HFFc6 (cell line): ENCODE data around the gene DSC2. TPM values are rescaled to one million over a fixed set of nuclear protein-coding genes. Genes with fewer than 3 reads are reported as not detected.

Experiments
- DNase-seq: peaks from one replicate; pipeline ENCODE4 v3.0.0-alpha.2; 2018
- H3K27ac Mint-ChIP-seq: 2 replicates; pipeline ENCODE4 v1.8.0; 2020; ENCODE audit warnings: mild to moderate bottlenecking, mixed read lengths
- H3K27me3 Mint-ChIP-seq: 2 replicates; pipeline ENCODE4 v1.8.0; 2021; ENCODE audit warnings: mild to moderate bottlenecking, moderate library complexity, mixed read lengths; ENCODE audit not compliant: insufficient read depth
- H3K36me3 Mint-ChIP-seq: 2 replicates; pipeline ENCODE4 v1.8.0; 2021; ENCODE audit warnings: low read depth, mixed read lengths
- H3K4me1 Mint-ChIP-seq: 2 replicates; pipeline ENCODE4 v1.8.0; 2020; ENCODE audit warnings: low read depth, mixed read lengths
- H3K4me3 Mint-ChIP-seq: 2 replicates; pipeline ENCODE4 v1.8.0; 2020; ENCODE audit warnings: mild to moderate bottlenecking, moderate library complexity, mixed read lengths
- H3K9me3 Mint-ChIP-seq: 2 replicates; pipeline ENCODE4 v1.8.0; 2020; ENCODE audit warnings: mild to moderate bottlenecking, mixed read lengths
- total RNA-seq, 6 experiments: library from RNA; stranded (reverse); fragmentation: NEBNext Ultra II Directional; extraction: Animal tissue kit (Norgen Biotek cat#: 25700); gene quantifications; 2 replicates in 1 of 6; 3 replicates in 5 of 6; pipeline ENCODE4 v1.2.3, GENCODE V29; 2021
- TF ChIP-seq, protein P1 (sequence below): fragments of 200-600 bp; sonication (generic); IDR thresholded peaks from 2 replicates; pipeline ENCODE4 v1.5.0; 2021; ENCODE audit warnings: antibody characterized with exemption, mild to moderate bottlenecking

The DSC2 gene
- total RNA-seq, 6 experiments from 2014 or later: not detected

DNA sequence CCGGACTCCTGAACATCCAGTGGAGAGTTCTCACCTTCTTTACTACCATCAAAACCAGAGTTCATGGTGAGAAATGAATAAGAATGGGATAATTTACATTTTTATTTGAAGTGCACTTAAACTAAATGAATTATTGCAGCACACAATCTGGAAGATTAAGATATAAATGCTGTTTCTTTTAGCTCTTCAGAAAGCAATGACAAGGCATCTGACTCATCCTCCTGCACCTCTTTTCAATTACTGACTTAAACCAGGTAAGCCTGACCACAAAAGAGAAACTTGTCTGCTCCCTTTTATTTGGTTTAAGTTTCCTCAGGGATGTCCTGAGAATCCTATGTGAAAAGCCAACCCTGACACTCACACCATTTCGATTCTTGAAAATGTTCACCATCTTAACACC lies 720 bp upstream of the DSC2 start:
- peaks cover 46% of the 10 kb centered on the region for H3K9me3 Mint-ChIP-seq
- H3K27me3 Mint-ChIP-seq: no peaks in the 10 kb centered on the region; the same call in 1 of the 2 replicates
- no peak overlapping the region for H3K27ac Mint-ChIP-seq
- H3K4me3 Mint-ChIP-seq: no peak overlapping the region
- no peaks in the 10 kb centered on the region for H3K36me3 Mint-ChIP-seq
- TF ChIP-seq, protein P1, sequence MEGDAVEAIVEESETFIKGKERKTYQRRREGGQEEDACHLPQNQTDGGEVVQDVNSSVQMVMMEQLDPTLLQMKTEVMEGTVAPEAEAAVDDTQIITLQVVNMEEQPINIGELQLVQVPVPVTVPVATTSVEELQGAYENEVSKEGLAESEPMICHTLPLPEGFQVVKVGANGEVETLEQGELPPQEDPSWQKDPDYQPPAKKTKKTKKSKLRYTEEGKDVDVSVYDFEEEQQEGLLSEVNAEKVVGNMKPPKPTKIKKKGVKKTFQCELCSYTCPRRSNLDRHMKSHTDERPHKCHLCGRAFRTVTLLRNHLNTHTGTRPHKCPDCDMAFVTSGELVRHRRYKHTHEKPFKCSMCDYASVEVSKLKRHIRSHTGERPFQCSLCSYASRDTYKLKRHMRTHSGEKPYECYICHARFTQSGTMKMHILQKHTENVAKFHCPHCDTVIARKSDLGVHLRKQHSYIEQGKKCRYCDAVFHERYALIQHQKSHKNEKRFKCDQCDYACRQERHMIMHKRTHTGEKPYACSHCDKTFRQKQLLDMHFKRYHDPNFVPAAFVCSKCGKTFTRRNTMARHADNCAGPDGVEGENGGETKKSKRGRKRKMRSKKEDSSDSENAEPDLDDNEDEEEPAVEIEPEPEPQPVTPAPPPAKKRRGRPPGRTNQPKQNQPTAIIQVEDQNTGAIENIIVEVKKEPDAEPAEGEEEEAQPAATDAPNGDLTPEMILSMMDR: no peak
- H3K4me1 Mint-ChIP-seq: no peaks in the 10 kb centered on the region
- DNase-seq: no peak

DNA sequence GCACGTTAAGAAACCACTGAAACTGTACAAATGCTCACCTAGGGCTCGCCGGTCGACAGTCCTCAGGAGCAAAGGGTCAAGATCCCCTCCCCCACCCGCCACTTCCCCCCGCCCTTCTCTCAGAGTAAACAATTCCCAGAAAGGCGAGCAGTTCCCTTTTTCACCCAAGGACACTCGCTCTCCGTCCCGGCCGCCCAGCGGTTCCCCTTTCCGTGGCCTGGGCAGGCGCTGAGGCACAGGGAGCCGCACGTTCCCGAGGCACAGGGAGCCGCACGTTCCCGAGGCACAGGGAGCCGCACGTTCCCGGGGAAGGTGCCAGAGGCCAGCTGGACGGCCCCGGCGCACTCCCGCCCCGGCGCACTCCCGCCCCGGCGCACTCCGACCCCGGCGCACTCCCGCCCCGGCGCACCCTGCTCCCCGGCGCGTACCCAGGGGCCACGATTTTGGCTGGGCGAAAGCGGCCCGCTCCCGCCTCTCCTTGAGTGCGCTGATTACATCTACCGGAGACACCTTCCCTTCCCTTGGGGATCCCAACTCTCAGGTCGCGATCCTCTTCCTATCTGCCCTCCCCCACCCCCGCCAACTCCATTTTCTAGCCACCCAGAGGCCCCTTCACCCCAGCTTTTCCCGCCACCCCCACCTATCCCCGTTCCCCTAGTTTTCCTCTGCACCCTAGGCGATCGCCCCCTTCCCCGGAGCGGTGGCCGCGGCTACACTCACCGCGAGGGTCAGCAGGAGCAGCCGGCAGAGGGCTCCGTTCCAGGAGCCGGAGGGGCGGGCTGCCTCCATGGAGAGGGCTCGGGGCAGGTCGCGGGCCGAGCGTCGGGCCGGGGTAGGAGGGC lies 817 bp downstream of the DSC2 start:
- Mint-ChIP-seq H3K36me3 (no peaks in the 10 kb centered on the region), H3K27me3 (no peaks in the 10 kb centered on the region; the same call in 1 of the 2 replicates), H3K4me1 (no peaks in the 10 kb centered on the region), H3K27ac (no peak overlapping the region), H3K4me3 (no peak overlapping the region), H3K9me3 (peaks cover 41% of the 10 kb centered on the region)
- DNase-seq: no peak
- TF ChIP-seq, protein P1: no peak

DNA sequence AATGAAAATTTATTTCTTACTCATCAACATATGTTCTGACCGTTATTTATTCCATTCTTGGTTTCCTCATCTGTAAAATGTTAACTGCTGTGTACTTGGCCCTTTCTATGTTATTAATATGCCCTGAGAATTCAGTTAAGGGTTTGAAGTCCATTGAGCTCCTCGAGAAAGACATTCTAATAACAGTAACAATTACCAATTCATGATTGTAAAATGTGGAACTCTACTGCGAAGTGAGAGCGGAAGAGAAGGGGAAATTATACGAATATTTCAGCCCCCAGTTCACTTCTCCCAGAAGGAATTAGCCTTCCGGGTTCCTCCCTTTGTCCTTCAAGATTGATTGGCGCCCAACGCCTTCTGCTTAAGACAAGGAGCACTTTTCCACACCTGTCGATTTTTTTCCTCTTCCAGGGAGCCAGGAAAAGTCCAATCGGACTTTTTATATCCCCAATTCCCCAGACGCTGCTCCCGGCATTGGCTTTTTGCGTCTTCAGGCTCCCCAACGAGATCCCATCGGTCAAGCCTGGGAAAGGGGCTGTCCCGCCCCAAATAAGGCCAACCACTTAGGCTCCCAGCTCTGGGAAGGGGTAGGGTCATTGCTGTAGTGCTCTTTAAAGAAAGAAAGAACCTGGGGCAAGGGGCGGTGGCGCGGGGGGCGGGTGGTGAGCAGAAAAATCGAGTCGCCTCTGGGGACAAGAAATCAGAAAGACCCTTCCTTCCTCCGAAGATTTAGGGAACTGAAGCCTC lies 1.6 kb downstream of the DSC2 start:
- Mint-ChIP-seq H3K36me3 (no peaks in the 10 kb centered on the region), H3K4me1 (no peaks in the 10 kb centered on the region), H3K9me3 (peaks cover 43% of the 10 kb centered on the region), H3K27me3 (no peaks in the 10 kb centered on the region; the same call in none of the 2 replicates), H3K27ac (no peak overlapping the region), H3K4me3 (no peak overlapping the region)
- TF ChIP-seq, protein P1: no peak
- no peak for DNase-seq

DNA sequence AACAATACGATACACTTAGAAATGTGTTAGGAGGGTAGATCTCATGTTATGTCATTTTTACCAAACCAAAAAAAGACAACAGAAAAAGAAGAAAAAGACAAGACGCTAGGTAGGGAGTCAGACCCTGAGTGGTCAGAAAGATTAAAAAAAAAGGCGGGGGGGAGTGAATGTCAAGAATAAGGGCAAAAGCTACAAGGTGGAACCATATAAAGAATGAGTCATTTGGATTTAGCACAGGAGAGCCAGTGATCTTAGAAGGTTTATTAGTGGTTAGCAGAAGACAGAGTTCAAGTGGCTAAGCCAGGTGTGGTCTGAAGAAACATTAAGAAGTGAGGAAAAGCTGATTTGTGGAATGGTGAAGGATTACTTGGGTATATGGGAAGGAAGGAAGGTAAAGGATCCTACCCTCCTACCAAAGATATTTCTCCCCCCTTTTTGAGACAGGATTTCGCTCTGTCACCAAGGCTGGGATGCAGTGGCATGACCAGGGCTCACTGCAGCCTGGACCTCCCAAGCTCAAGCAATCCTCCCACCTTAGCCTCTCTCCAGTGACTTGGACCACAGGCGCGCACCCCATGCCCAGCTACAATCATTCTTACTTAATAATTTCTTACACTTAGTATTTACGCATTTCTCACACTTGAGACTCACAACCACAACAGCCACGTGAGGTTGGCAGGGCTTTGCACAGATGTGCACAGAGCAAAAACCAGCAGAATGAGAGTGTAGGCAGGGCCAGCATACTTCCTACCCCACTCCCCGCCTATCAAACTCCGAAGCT lies 2.6 kb downstream of the DSC2 start:
- TF ChIP-seq, protein P1: no peak
- H3K27ac Mint-ChIP-seq: no peak overlapping the region
- H3K27me3 Mint-ChIP-seq: no peaks in the 10 kb centered on the region; the same call in none of the 2 replicates
- H3K4me3 Mint-ChIP-seq: no peak overlapping the region
- DNase-seq: no peak
- H3K4me1 Mint-ChIP-seq: no peaks in the 10 kb centered on the region
- peaks cover 46% of the 10 kb centered on the region for H3K9me3 Mint-ChIP-seq
- no peaks in the 10 kb centered on the region for H3K36me3 Mint-ChIP-seq

DNA sequence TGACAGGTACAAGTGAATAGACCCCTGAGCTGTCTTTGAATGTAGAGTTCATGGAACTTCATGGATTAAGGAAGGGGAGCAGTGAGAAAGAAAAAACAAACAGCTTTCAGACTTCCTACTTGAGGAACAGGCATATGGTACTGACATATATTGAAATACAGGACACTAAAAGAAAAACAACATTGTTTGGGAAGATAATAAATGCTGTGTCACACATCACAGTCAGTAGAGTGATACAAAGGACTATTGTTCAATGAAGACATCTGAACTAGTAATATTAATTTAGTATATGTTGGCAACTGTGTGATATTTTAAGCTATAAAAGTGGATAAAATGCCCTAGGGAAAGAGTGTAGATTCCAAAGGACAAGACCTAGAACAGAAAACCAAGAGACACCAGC lies 3.3 kb downstream of the DSC2 start:
- TF ChIP-seq, protein P1: no peak
- H3K27ac Mint-ChIP-seq: no peak overlapping the region
- DNase-seq: no peak
- no peak overlapping the region for H3K4me3 Mint-ChIP-seq
- H3K27me3 Mint-ChIP-seq: no peaks in the 10 kb centered on the region; the same call in 1 of the 2 replicates
- peaks cover 42% of the 10 kb centered on the region for H3K9me3 Mint-ChIP-seq
- no peaks in the 10 kb centered on the region for H3K36me3 Mint-ChIP-seq
- no peaks in the 10 kb centered on the region for H3K4me1 Mint-ChIP-seq
